HG03039 (cell line): ENCODE measurements around the gene THSD7B.

ENCODE experiments used
- ATAC-seq: cut with Tn5 transposase; IDR thresholded peaks from one replicate; pipeline ENCODE4 v1.9.1; 2021; ENCODE audit warnings: mild to moderate bottlenecking, moderate library complexity; ENCODE audit not compliant: unreplicated experiment

THSD7B gene

GRCh38 chr2:137333386-137334165 is 568.2 kb downstream of the THSD7B start:
- no peak for ATAC-seq

GRCh38 chr2:137336067-137336466 is 570.7 kb downstream of the THSD7B start:
- no peak for ATAC-seq

- no peak for ATAC-seq
These were observed 573.7 kb downstream of the THSD7B start for GRCh38 chr2:137339051-137339450.

- ATAC-seq, result no peak
These were observed 580.6 kb downstream of the THSD7B start for GRCh38 chr2:137345994-137346393.

GRCh38 chr2:137348301-137348700 is 583.0 kb downstream of the THSD7B start:
- ATAC-seq, result no peak

GRCh38 chr2:137357634-137358033 is 592.3 kb downstream of the THSD7B start:
- ATAC-seq, result no peak

- no peak for ATAC-seq
These were observed 602.0 kb downstream of the THSD7B start for GRCh38 chr2:137367361-137367760.

GRCh38 chr2:137369106-137369505 is 603.8 kb downstream of the THSD7B start:
- ATAC-seq, result no peak

GRCh38 chr2:137379186-137379585 is 613.8 kb downstream of the THSD7B start:
- no peak for ATAC-seq

- no peak for ATAC-seq
These were observed 615.3 kb downstream of the THSD7B start for GRCh38 chr2:137380610-137381009.

- ATAC-seq, result no peak
These were observed 616.4 kb downstream of the THSD7B start for GRCh38 chr2:137381731-137382130.

- ATAC-seq, result no peak
These were observed 618.0 kb downstream of the THSD7B start for GRCh38 chr2:137383391-137383790.

- no peak for ATAC-seq
These were observed 621.7 kb downstream of the THSD7B start for GRCh38 chr2:137387044-137387443.

GRCh38 chr2:137405496-137405895 is 640.2 kb downstream of the THSD7B start:
- ATAC-seq, result no peak

- ATAC-seq, result no peak
These were observed 646.2 kb downstream of the THSD7B start for GRCh38 chr2:137411585-137411984.

- no peak for ATAC-seq
These were observed 655.4 kb downstream of the THSD7B start for GRCh38 chr2:137420744-137421143.

- no peak for ATAC-seq
These were observed 669.8 kb downstream of the THSD7B start for GRCh38 chr2:137435162-137435561.

GRCh38 chr2:137437386-137437785 is 672.0 kb downstream of the THSD7B start:
- no peak for ATAC-seq

GRCh38 chr2:137444970-137445369 is 679.6 kb downstream of the THSD7B start:
- ATAC-seq, result no peak

- no peak for ATAC-seq
These were observed 684.1 kb downstream of the THSD7B start for GRCh38 chr2:137449454-137449853.

GRCh38 chr2:137454886-137455285 is 689.5 kb downstream of the THSD7B start:
- ATAC-seq, result no peak

- peak; percentile 80 for ATAC-seq
These were observed 702.0 kb downstream of the THSD7B start for GRCh38 chr2:137467246-137467862.
